NCI-H510A (cell line): ENCODE results near the gene ELMO1.

Experiments
- DNase-seq: peaks from one replicate; lab custom pipeline; 2025; lab: John Stamatoyannopoulos, UW

The ELMO1 gene

DNA sequence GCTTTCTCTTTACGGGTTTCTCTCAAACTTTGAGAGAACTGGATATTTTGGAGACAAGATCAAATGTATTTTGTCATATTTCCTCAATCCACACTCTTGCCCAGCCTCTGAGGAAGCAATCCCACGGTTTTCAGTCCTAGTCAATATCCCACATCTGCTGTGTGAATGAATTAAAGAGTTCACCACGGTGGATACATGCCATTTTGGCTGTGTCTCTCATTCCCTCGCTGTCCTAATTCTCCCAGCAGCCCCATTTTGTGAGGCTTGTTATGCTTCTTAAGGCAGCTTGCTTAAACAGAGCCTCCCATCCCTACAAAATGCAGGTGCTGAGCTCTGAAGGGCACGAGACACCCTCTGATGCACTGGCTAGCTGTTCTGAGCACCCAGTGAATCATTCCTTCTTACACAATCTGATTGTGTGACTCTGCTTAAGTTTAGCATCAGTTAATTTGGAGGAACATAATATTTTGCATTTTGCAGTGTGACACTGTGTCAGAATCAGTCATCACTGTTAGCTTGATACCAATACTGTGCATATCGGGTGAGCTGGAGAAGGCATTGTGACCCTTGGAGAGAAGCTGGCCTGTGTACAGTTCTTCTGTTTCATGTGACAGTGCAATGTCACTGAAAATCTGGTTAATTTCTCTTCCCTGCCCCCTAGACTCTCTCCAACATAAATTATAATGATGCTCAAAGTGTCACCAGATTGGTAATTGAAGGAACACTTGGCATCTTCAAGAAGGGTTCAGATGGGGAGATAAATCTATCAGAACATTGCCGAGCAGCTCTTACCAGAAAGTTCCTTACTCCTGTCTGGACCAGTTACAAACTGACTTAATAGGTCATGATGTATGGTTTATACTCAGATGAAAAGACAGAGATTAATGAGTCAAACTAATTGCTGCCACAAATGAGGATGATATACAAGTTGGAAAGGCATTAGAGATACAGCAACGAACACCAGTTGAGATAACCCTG lies 620.6 kb downstream of the ELMO1 start:
- DNase-seq: no peak

DNA sequence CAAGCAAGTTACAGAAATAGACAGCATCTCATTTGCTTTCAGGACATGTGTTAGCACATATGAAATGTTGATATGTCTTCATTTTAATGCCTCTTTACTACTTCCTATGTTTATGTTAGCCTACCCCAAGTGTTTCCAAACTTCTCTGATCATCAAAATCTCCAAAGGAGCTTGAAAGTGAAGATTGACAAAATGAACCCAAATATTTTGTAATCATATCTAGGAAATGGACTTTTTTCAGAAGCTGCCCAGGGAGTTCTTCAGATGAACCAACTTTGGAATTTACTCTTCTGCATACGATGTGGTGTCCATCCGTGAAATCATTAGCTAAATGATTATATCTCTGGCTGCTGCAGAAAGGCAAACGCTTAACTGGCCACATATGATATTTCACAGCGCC lies 623.2 kb downstream of the ELMO1 start:
- DNase-seq: no peak

DNA sequence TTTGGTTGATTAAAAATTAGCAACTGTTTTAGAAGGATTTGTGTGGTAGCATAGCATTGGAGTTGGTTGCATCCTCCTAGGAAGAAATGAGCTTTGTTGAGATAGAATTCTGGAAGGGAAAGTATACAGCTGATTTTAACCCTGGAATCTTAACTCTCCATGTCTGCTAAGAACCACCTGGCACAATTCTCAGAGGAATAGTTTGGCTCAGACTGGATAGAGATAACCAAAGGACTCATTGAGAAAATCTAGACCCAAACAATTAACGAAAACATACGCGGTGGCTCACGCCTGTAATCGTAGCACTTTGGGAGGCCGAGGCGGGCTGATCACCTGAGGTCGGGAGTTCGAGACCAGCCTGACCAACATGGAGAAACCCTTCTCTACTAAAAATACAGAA lies 625.3 kb downstream of the ELMO1 start:
- DNase-seq: no peak

DNA sequence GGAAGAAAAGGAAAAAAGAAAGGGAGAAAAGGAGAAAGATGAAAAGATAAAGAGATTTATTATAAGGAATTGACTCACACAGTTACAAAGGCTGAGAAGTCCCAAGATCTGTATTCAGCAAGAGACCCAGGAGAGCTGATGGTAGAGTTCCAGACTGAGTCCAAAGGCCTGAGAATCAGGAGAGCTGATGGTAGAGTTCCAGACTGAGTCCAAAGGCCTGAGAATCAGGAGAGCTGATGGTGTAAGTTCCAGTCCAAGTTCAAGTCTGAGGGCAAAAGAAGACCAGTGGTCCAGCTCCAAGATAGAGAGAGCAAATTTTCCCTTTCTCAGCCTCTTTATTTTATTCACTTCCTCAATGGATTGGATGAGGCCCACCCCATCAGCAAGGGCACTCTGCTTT lies 627.0 kb downstream of the ELMO1 start:
- DNase-seq: no peak

DNA sequence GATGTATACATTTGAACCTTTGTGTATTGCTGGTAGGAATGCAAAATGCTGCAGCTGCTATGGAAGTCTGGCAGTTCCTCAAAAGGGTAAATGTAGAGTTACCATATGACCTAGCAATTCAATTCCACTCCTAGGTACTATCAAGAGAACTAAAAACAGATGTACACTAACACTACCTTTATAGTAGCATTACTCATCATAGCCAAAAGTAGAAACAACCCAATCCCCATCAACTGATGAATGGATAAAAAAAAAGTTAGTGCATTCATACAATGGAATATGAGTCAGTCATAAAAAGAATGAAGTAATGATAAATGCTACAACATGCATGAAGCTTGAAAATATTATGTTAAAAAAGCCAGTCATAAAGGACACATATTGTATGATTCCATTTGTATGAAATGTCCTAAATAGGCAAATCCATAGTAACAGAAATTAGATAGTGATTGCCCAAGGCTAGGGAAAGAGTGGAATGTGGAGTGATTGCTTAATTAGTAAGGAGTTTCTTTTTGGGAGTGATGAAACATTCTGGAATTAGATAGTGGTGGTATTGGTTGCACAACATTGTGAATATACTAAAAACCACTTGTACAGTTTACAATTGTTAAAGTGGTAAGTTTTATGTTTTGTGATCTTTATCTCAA lies 628.0 kb downstream of the ELMO1 start:
- DNase-seq: no peak

DNA sequence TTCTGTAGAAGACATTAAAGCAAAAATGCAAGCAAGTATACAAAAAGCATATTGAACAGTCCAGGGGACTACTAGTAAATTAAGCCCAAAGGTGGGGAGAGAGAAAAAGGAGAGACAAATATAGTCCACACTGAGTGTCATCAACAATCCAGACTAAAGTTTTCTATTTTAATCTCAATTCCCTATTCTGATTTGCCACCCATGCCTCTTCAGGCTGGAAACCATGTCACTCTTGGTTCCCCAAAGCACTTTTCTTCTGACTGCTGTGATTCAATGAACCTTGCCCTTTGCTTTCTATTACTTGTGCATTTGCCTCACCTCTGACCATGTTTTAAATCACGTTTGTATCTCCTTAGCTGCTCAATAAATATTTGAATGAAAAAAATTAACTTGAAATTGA lies 629.0 kb downstream of the ELMO1 start:
- DNase-seq: no peak

DNA sequence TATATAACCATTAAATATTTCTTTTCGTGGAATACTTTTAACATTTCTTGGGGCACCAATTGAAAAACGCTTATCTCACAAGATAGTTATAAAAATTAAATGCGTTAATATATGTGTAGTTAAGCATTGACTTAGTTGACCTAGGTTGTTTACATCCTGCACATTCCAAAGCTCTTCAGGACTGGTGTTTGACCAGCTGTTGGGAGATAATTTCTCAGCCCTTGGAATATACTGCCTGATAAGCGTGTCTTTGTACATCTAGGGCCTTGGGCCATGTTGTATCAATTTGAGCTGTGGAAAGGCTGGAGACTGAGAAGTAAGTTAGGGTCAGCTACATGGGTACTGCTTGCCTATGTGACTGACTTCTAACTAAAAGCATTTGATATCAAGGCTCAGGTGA lies 634.4 kb downstream of the ELMO1 start:
- peak; percentile 15 for DNase-seq

DNA sequence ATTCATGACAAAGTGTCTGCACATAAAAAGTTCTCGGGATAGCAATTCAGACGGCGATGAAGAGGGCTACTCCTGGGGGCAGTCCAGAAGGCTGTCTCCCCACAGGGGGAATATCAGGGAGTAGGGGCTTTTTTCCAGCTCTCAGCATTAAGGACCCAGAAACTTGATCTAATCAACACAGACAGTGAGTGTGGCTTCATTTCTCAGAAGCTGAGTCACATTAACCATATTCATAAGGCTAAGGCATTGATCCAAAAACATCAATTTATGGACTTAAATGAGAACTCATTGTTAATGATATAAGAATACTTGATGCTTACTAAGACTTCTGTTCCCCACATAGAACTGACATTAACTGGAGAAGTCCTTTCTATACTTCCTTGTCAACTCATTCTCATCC lies 636.9 kb downstream of the ELMO1 start:
- DNase-seq: no peak

DNA sequence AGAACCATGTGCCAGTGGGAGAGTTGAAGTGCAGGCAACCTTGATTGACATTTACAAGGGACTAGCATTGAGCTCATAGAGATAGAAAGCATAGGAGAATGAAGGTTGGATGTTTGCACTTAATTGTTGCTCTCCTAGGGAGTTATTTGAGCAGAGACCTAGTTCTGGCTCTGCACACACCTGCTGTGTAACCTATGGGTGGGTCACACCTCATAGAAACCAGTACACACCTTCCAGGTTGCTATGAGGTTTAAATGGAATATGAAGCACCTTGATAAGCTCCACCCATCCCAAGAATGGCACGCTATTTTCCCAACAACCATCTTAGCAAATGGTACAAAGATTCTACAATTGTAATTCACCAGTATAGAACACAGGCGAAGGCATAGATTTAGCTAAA lies 638.2 kb downstream of the ELMO1 start:
- no peak for DNase-seq

DNA sequence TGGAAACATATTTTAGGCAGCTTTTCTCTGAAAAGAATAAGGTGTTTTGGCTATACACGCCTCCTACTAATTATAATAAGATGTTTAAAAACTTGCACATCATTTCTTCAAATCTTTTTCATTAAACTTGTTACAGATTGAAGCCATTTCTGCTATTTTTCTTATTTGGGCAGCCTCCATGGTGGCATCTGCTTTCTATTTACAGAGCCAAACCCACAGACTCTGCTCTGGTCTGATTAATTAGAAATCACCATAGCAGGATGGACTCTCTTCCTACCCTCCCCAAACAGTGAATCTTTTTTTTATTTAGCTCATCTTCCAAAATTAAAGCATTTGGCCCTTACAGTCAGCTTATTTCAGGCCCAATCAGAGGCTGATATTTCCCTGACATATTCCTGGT lies 638.6 kb downstream of the ELMO1 start:
- no peak for DNase-seq

DNA sequence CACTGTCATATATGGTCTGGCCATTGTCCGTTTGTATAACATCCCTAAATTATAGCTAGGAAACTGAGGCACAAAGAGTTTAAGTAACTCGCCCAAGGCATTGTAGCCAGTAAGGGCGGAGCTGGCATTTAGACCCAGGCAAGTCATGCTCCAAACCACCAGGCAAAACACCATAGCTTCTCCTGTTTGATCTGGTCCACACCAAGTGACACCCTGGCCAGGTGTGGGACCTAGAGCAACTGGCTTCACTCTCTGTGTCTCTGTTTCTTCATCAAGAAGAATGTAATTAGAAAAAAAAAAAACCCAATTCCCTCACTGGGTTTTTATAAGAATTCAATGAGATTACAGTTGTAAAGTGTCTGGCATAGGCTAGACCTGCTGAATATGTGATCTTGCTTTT lies 639.2 kb downstream of the ELMO1 start:
- DNase-seq: no peak

DNA sequence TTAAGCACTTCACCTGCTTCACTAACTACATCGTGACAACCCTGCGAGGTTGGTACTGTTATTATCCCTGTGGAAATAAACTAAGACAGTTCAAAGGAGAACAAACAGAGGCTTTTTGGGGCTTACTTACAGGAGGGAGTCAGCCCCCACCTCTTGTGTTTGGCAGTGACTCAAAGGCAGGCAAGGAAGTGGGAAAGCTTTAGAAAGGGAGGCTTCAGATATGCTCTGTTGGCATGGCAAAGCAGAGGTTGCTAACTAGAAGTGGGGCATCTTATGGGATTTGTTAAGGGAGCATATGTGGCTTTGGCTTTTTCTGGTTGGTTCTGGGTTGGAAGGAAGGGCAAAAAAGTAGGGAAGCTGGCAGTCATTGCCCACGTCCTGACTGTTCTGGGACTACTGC lies 639.6 kb downstream of the ELMO1 start:
- no peak for DNase-seq

DNA sequence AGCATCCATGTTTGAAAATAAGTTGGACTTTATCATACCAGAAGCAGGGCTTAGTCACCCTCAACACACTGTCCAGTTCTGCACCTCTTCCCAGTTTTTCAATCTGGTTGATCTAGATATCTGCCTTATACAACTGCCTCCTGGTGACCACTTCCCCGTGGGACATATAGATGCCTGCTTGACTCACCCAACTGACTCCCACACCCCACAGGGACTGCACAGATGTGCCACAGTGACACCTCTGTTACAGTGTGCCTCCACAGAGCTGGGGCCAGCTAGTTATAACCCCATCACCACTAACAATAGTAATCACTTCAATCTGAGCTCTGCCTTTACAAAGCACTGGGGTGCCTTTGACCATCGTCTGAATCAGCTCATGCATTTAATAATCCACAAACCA lies 641.8 kb downstream of the ELMO1 start:
- no peak for DNase-seq
